HG03175 (cell line): ENCODE results near the gene TP53I11.

Experiments used
- ATAC-seq: cut with Tn5 transposase; IDR thresholded peaks from one replicate; pipeline ENCODE4 v1.9.1; 2021; ENCODE audit warnings: mild to moderate bottlenecking, moderate library complexity; ENCODE audit not compliant: unreplicated experiment

The TP53I11 gene

GRCh38 chr11:44889266-44889665 is 61.4 kb downstream of the TP53I11 start:
- no peak for ATAC-seq

- no peak for ATAC-seq
These were observed 63.0 kb downstream of the TP53I11 start for GRCh38 chr11:44887636-44888035.

DNA sequence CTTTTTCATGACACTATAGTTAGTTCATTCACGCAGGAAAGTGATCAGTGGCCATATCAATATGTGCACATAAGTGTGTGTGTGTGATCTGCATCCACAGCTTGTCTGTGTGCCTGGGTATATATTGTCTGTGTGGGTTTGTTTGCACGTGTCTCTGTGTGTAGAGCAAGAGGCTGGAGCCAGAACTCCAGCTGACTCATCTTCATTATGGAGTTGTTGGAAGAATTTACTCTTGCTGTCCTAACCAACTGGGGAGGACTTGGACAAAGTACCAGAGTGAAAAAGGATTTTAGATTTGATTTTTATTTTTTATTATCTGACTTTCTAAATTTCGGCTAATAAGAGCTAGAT is 63.9 kb downstream of the TP53I11 start:
- no peak for ATAC-seq

- ATAC-seq: no peak
These were observed 64.5 kb downstream of the TP53I11 start for GRCh38 chr11:44885919-44886789.

- ATAC-seq: no peak
These were observed 65.4 kb downstream of the TP53I11 start for GRCh38 chr11:44885065-44885810.

- no peak for ATAC-seq
These were observed 66.6 kb downstream of the TP53I11 start for GRCh38 chr11:44884056-44884455.

- ATAC-seq: peak; percentile 49
These were observed 67.4 kb downstream of the TP53I11 start for GRCh38 chr11:44883277-44883676.
